Heart left ventricle (tissue), 13 donors: ENCODE results near the gene TGFBR3.
A peak's percentile ranks its signal among the peaks of the same experiment; 100 is the strongest.

ENCODE experiments used
- POLR2A ChIP-seq, 2 donors: fragments of 450-650 bp; IDR thresholded peaks; one replicate each; pipeline ENCODE4 v1.6.1; 2017; ENCODE audit warnings: antibody characterized with exemption in 2 of 2, mild to moderate bottlenecking in 2 of 2, moderate library complexity in 2 of 2
- TF ChIP-seq, protein P1 (sequence below), 12 donors: fragments of 200-600 bp; sonication (generic) in 4 of 12; IDR thresholded peaks; one replicate each; pipeline versions ENCODE4 v1.5.0 to v1.8.0; 2018 to 2022; ENCODE audit warnings: antibody characterized with exemption in 12 of 12, mild to moderate bottlenecking in 5 of 12
- donor health status: ischemic (EF 13 %, LVEDD 7.1; RV severe dilation, severe dysfunction).
- donor health status: DM: no; HTN: yes; CAD: no.
- donor health status: DM: no; HTN: no; CAD: no.
- donor health status: ischemic (EF 25% LVEDD 6.9; RV normal size, moderate dysfunction).
- donor health status: ischemic (EF 25% LVEDD 5.7; RV mildly dilated, moderate dysfunction).
- donor health status: ischemic (EF 35%, LVEDD 5.7; RV mildly dilated, moderate dysfunction).
- donor health status: nonischemic (EF 11% LVEDD 7.7; RV severe dilation, severe dysfunction).
- donor health status: DM: yes; HTN: yes; CAD: no.
- donor health status: PGD.
- donor health status: ischemic (EF 29% LVEDD 5.4; RV normal size, mild dysfunction).
- donor health status: nonischemic (EF 23%, LVEDD 6.1; RV moderate dilation, normal function).

- TF ChIP-seq, protein P1, sequence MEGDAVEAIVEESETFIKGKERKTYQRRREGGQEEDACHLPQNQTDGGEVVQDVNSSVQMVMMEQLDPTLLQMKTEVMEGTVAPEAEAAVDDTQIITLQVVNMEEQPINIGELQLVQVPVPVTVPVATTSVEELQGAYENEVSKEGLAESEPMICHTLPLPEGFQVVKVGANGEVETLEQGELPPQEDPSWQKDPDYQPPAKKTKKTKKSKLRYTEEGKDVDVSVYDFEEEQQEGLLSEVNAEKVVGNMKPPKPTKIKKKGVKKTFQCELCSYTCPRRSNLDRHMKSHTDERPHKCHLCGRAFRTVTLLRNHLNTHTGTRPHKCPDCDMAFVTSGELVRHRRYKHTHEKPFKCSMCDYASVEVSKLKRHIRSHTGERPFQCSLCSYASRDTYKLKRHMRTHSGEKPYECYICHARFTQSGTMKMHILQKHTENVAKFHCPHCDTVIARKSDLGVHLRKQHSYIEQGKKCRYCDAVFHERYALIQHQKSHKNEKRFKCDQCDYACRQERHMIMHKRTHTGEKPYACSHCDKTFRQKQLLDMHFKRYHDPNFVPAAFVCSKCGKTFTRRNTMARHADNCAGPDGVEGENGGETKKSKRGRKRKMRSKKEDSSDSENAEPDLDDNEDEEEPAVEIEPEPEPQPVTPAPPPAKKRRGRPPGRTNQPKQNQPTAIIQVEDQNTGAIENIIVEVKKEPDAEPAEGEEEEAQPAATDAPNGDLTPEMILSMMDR (IDR thresholded peaks at IDR 0.05), result peak in 10 of 12 donors; percentile 21 to 64 (median 48)
- no peak for TF ChIP-seq POLR2A (IDR thresholded peaks at IDR 0.05)
Observed at GRCh38 chr1:91830242-91831131, 55.5 kb downstream of the TGFBR3 start.
